H1 (cell line): ENCODE data around the gene TNFRSF1A. TPM values are rescaled to one million over a fixed set of nuclear protein-coding genes. Genes with fewer than 3 reads are reported as not detected.

Source experiments
- CTCF ChIA-PET: fragments of 300-600 bp; sonication (Branson Sonifier 250); formaldehyde crosslinking; loops from one replicate; lab custom pipeline; 2021; ENCODE audit not compliant: partially characterized antibody; lab: Charles Lee
- POLR2A ChIA-PET: fragments of 300-600 bp; sonication (Branson Sonifier 250); formaldehyde crosslinking; loops from one replicate; lab custom pipeline; 2021; ENCODE audit warnings: inconsistent platforms; ENCODE audit not compliant: partially characterized antibody; lab: Charles Lee
- DNase-seq, 2 experiments: peaks; one replicate each; pipeline versions ENCODE4 v3.0.0 to v3.0.0-alpha.2; 2010 to 2022; ENCODE audit warnings: low spot score in 2 of 2, low read depth in 1 of 2, mixed read lengths in 1 of 2
- FAIRE-seq: peaks from 2 replicates; lab custom pipeline; 2011; peaks lifted over from hg19 to GRCh38; lab: Jason Lieb, UNC
- H2AFZ ChIP-seq: 2 replicates; pipeline ENCODE4 v1.8.1; 2012; ENCODE audit warnings: low read length, inconsistent platforms
- H2AK5ac ChIP-seq: 2 replicates; pipeline ENCODE4 v1.6.1; 2013; ENCODE audit warnings: low read depth, low read length
- H2BK120ac ChIP-seq: replicated peaks from 2 replicates; pipeline ENCODE3; 2013; ENCODE audit warnings: low read depth, low read length, inconsistent platforms
- H2BK12ac ChIP-seq: 2 replicates; pipeline ENCODE4 v1.6.1; 2013; ENCODE audit warnings: low read depth, low read length
- H2BK15ac ChIP-seq: 2 replicates; pipeline ENCODE4 v1.6.1; 2013; ENCODE audit warnings: low read length
- H2BK20ac ChIP-seq: 2 replicates; pipeline ENCODE4 v1.6.1; 2013; ENCODE audit warnings: low read length
- H2BK5ac ChIP-seq: 2 replicates; pipeline ENCODE4 v1.6.1; 2013; ENCODE audit warnings: low read depth, low read length
- H3K14ac ChIP-seq: 2 replicates; pipeline ENCODE4 v1.6.1; 2013; ENCODE audit warnings: inconsistent platforms; ENCODE audit not compliant: insufficient read length
- H3K18ac ChIP-seq: 2 replicates; pipeline ENCODE4 v1.6.1; 2013; ENCODE audit warnings: low read length; ENCODE audit errors: extremely low read depth
- H3K23ac ChIP-seq: 2 replicates; pipeline ENCODE4 v1.6.1; 2013; ENCODE audit warnings: inconsistent platforms; ENCODE audit not compliant: insufficient read length
- H3K23me2 ChIP-seq: 2 replicates; pipeline ENCODE4 v1.6.1; 2013; ENCODE audit warnings: low read depth, low read length
- H3K27ac ChIP-seq: 2 replicates; pipeline ENCODE4 v1.6.1; 2011; ENCODE audit warnings: low read depth, low read length, inconsistent platforms
- H3K27me3 ChIP-seq, 4 experiments: replicated peaks in 1 of 4; 1 replicate in 1 of 4; 2 replicates in 3 of 4; pipeline versions ENCODE4 v1.6.1 to v1.8.1; 2011 to 2013; ENCODE audit warnings: low read length in 3 of 4, mild to moderate bottlenecking in 3 of 4, inconsistent platforms in 2 of 4, mixed read lengths in 2 of 4, moderate library complexity in 1 of 4; ENCODE audit not compliant: control insufficient read depth in 3 of 4, insufficient read depth in 3 of 4; ENCODE audit errors: extremely low read depth in 1 of 4
- H3K36me3 ChIP-seq, 4 experiments: 2 replicates each; pipeline versions ENCODE4 v1.6.1 to v1.8.1; 2011 to 2013; ENCODE audit warnings: mild to moderate bottlenecking in 4 of 4, low read length in 3 of 4, moderate library complexity in 2 of 4, control low read depth in 1 of 4, inconsistent platforms in 1 of 4; ENCODE audit not compliant: insufficient read depth in 4 of 4, control insufficient read depth in 2 of 4
- H3K4ac ChIP-seq: replicated peaks from 2 replicates; pipeline ENCODE3; 2013; ENCODE audit warnings: low read length, low read depth, mixed read lengths, inconsistent platforms; ENCODE audit not compliant: insufficient read length
- H3K4me1 ChIP-seq, 4 experiments: replicated peaks in 1 of 4; 1 replicate in 1 of 4; 2 replicates in 3 of 4; pipeline versions ENCODE4 v1.6.1 to v1.8.1; 2011 to 2013; ENCODE audit warnings: low read length in 3 of 4, inconsistent platforms in 2 of 4, mixed read lengths in 1 of 4; ENCODE audit not compliant: insufficient read depth in 4 of 4, control insufficient read depth in 3 of 4
- H3K4me2 ChIP-seq, 2 experiments: 2 replicates each; pipeline versions ENCODE4 v1.6.1 to v1.8.1; 2011 to 2013; ENCODE audit warnings: low read depth in 2 of 2, low read length in 2 of 2, control low read depth in 1 of 2, inconsistent platforms in 1 of 2, mild to moderate bottlenecking in 1 of 2; ENCODE audit not compliant: insufficient read depth in 1 of 2
- H3K4me3 ChIP-seq, 4 experiments: fragments of 200-600, 300-600 bp in 1 of 4; sonication (generic), shearing (Covaris generic), sonication (Bioruptor Twin) in 1 of 4; 2 replicates each; pipeline versions ENCODE4 v1.5.1 to v1.8.1; 2011 to 2016; ENCODE audit warnings: low read length in 4 of 4, low read depth in 3 of 4, control low read depth in 2 of 4, inconsistent platforms in 2 of 4, mild to moderate bottlenecking in 2 of 4, mixed read lengths in 1 of 4, moderate library complexity in 1 of 4; ENCODE audit not compliant: insufficient read depth in 2 of 4; ENCODE audit errors: extremely low read depth in 1 of 4
- H3K56ac ChIP-seq: replicated peaks from 2 replicates; pipeline ENCODE3; 2013; ENCODE audit warnings: low read depth, mild to moderate bottlenecking, mixed read lengths, low read length, inconsistent platforms; ENCODE audit not compliant: insufficient read length
- H3K79me1 ChIP-seq: 2 replicates; pipeline ENCODE4 v1.6.1; 2013; ENCODE audit warnings: low read depth, low read length, control low read depth
- H3K79me2 ChIP-seq, 2 experiments: 2 replicates each; pipeline versions ENCODE4 v1.6.1 to v1.8.1; 2012 to 2013; ENCODE audit warnings: low read length in 2 of 2, mild to moderate bottlenecking in 2 of 2, inconsistent platforms in 1 of 2; ENCODE audit not compliant: insufficient read depth in 2 of 2, control insufficient read depth in 1 of 2
- H3K9ac ChIP-seq, 4 experiments: replicated peaks in 1 of 4; 1 replicate in 1 of 4; 2 replicates in 3 of 4; pipeline versions ENCODE4 v1.6.1 to v1.8.1; 2011 to 2013; ENCODE audit warnings: low read depth in 3 of 4, low read length in 3 of 4, control low read depth in 2 of 4, mild to moderate bottlenecking in 2 of 4, moderate library complexity in 2 of 4, inconsistent platforms in 1 of 4; ENCODE audit errors: extremely low read depth in 1 of 4
- H3K9me3 ChIP-seq, 2 experiments: 2 replicates each; pipeline versions ENCODE4 v1.6.1 to v1.8.1; 2012 to 2013; ENCODE audit warnings: mild to moderate bottlenecking in 2 of 2, moderate library complexity in 2 of 2, control low read depth in 1 of 2, inconsistent platforms in 1 of 2, low read depth in 1 of 2, low read length in 1 of 2, mixed read lengths in 1 of 2; ENCODE audit not compliant: insufficient read depth in 2 of 2
- H4K20me1 ChIP-seq, 2 experiments: replicated peaks in 1 of 2; 2 replicates each; pipeline versions ENCODE3 to v1.8.1; 2011 to 2013; ENCODE audit warnings: inconsistent platforms in 2 of 2, low read length in 2 of 2, mild to moderate bottlenecking in 1 of 2; ENCODE audit not compliant: insufficient read depth in 2 of 2, control insufficient read depth in 1 of 2
- H4K5ac ChIP-seq: 2 replicates; pipeline ENCODE4 v1.6.1; 2013; ENCODE audit warnings: low read length, low read depth, mixed read lengths, inconsistent platforms; ENCODE audit not compliant: insufficient read length
- H4K8ac ChIP-seq: 2 replicates; pipeline ENCODE4 v1.8.0; 2013; ENCODE audit warnings: mild to moderate bottlenecking, moderate library complexity, low read length, inconsistent platforms; ENCODE audit not compliant: insufficient read depth; ENCODE audit errors: extremely low read depth
- H4K91ac ChIP-seq: replicated peaks from 2 replicates; pipeline ENCODE3; 2013; ENCODE audit warnings: low read length, mixed read lengths, inconsistent platforms; ENCODE audit not compliant: insufficient read length
- CHD2 ChIP-seq: IDR thresholded peaks from 2 replicates; pipeline ENCODE4 v1.6.1; 2012; ENCODE audit warnings: low read length, improper control_type of control experiment
- CTBP2 ChIP-seq: IDR thresholded peaks from 2 replicates; pipeline ENCODE4 v1.7.0; 2011; ENCODE audit warnings: borderline replicate concordance, mild to moderate bottlenecking, moderate library complexity, mixed read lengths, low read length; ENCODE audit not compliant: insufficient read depth, insufficient read length
- EGR1 ChIP-seq: IDR thresholded peaks from 2 replicates; pipeline ENCODE4 v1.6.1; 2011; ENCODE audit warnings: low read depth, low read length, borderline replicate concordance
- EZH2 ChIP-seq: fragments of 200-600 bp; sonication (generic); IDR thresholded peaks from 2 replicates; pipeline ENCODE4 v1.7.1; 2012; ENCODE audit warnings: low read depth, mild to moderate bottlenecking, moderate library complexity, low read length, inconsistent platforms; ENCODE audit not compliant: severe bottlenecking
- JUND ChIP-seq: IDR thresholded peaks from 2 replicates; pipeline ENCODE4 v1.6.1; 2011; ENCODE audit warnings: mild to moderate bottlenecking, improper control_type of control experiment, low read length
- KDM1A ChIP-seq: fragments of 200-600, 300-600 bp; sonication (generic); IDR thresholded peaks from 2 replicates; pipeline ENCODE4 v1.7.1; 2016; ENCODE audit warnings: mild to moderate bottlenecking, low read length, borderline replicate concordance
- KDM5A ChIP-seq: fragments of 200-600 bp; IDR thresholded peaks from 2 replicates; pipeline ENCODE4 v1.7.1; 2012; ENCODE audit warnings: mild to moderate bottlenecking, low read length, inconsistent platforms, mixed read lengths
- RNF2 ChIP-seq: fragments of 200-900, 300-1000 bp; sonication (generic); IDR thresholded peaks from 2 replicates; pipeline ENCODE4 v1.7.1; 2016; ENCODE audit warnings: borderline replicate concordance, low read depth, mild to moderate bottlenecking, antibody characterized with exemption, low read length; ENCODE audit not compliant: poor library complexity, severe bottlenecking; ENCODE audit errors: missing control alignments
- WGBS, 2 experiments: shearing (Covaris generic) in 1 of 2; methylation state at CpG; one replicate each; pipeline versions ENCODE4 v1.1.6 to v1.1.7; 2013 to 2015; ENCODE audit warnings: low lambda C conversion rate in 2 of 2, mixed read lengths in 2 of 2, inconsistent platforms in 1 of 2, low coverage in 1 of 2, missing lambda C conversion rate in 1 of 2; ENCODE audit not compliant: insufficient replicate concordance in 2 of 2, insufficient coverage in 1 of 2, insufficient read length in 1 of 2; ENCODE audit errors: extremely low coverage in 1 of 2, missing lambda C conversion rate in 1 of 2; 5-methylcytosine and 5-hydroxymethylcytosine counted together
- polyA plus RNA-seq, 7 experiments: library from polyadenylated mRNA; depleted of rRNA in 3 of 7; stranded (reverse) in 5 of 7; unstranded in 2 of 7; fragments of >200 nt in 5 of 7; fragments of 200-250 nt in 2 of 7; gene quantifications; 1 replicate in 5 of 7; 2 replicates in 1 of 7; 4 replicates in 1 of 7; pipeline versions ENCODE4 v1.2.1 to v1.2.3, GENCODE V29; 2011 to 2013; ENCODE audit warnings: missing spikeins in 2 of 7, mixed read lengths in 2 of 7
- total RNA-seq: library from RNA; stranded (reverse); fragmentation: NEBNext Ultra II Directional; extraction: Animal tissue kit (Norgen Biotek cat#: 25700); gene quantifications from 2 replicates; pipeline ENCODE4 v1.2.1, GENCODE V29; 2021
- TF ChIP-seq, protein P1 (sequence below): IDR thresholded peaks from 2 replicates; pipeline ENCODE4 v1.6.1; 2011; ENCODE audit warnings: low read length, improper control_type of control experiment
- TF ChIP-seq, protein P2 (sequence below): IDR thresholded peaks from 2 replicates; pipeline ENCODE4 v1.6.1; 2012; ENCODE audit warnings: low read length, inconsistent platforms

TNFRSF1A gene
- total and polyA plus RNA-seq, 2 of the 8 experiments (the other 6 are each of a cell fraction or from before 2014, with no cell fraction given), result 28.7 to 42.1 TPM

DNA sequence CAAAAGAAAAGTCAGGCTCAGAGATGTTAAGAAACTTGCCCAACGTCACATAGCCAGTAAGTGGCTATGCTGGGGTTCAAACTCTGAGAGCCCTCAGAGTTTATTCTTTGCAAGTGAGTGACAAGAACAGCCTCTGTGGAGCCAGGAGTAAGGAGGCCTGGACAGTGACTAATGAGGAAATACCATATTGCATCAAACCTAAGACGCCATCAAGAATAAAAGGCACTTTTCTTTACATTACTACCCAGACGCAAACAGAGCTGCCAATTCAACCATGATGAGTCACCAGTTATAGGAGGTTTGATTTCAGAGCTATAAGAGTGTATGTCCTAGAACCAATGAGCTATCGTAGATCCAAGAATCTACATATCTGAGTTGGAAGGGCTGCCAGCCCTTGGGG is 9.4 kb downstream of the TNFRSF1A start:
- Histone ChIP-seq H3K79me1 (peaks cover 3% of the 10 kb centered on the region; the same call in 1 of the 2 replicates), H2BK120ac (no peak overlapping the region), H3K9ac (no peak overlapping the region), H3K27ac (no peak overlapping the region), H3K56ac (no peak overlapping the region), H4K5ac (no peak overlapping the region), H2BK12ac (no peak overlapping the region), H2AK5ac (no peak overlapping the region), H3K9me3 (no peaks in the 10 kb centered on the region), H2BK20ac (no peak overlapping the region), H2BK15ac (no peak overlapping the region), H3K4me3 (no peak overlapping the region), H3K27me3 (no peaks in the 10 kb centered on the region), H4K91ac (no peak overlapping the region), H3K79me2 (peaks cover 0 to 28% of the 10 kb centered on the region in 2 experiments; a peak in 2 of 4 replicates), H3K4me1 (peaks cover 8 to 38% (median 28%) of the 10 kb centered on the region in 4 experiments), H4K20me1 (no peaks in the 10 kb centered on the region), H3K23me2 (peaks cover 2% of the 10 kb centered on the region; the same call in 1 of the 2 replicates), H2BK5ac (no peak overlapping the region), H3K36me3 (peaks cover 17 to 47% (median 29%) of the 10 kb centered on the region in 4 experiments; a peak in 5 of 8 replicates), H3K23ac (no peak overlapping the region), H2AFZ (no peak overlapping the region), H3K18ac (no peak overlapping the region), H3K4me2 (no peak overlapping the region), H3K4ac (no peak overlapping the region), H3K14ac (no peak overlapping the region), H4K8ac (no peak overlapping the region)
- WGBS, 2 experiments, result 92% methylated on average over 4 of the region's 4 CpGs; no CpG with 5 or more reads in 1 of the 2 experiments
- CTCF ChIA-PET, result interaction anchor here (1.0 to 1.6 kb wide), 4 partner anchors 9 to 137 kb away, joined by 3 to 4 read pairs (median 4); no protein-coding TSS in a partner anchor
- FAIRE-seq, result no peak
- DNase-seq, result no peak
- POLR2A ChIA-PET, result interaction anchor here (0.7 to 17.5 kb wide), 5 partner anchors 9 to 170 kb away, joined by 3 to 286 read pairs (median 6); partner anchors contain the start of genes SCNN1A and TNFRSF1A
- TF ChIP-seq KDM5A (no peak), CTBP2 (no peak), EGR1 (no peak), EZH2 (no peak), CHD2 (no peak), JUND (no peak), KDM1A (no peak), RNF2 (no peak)
- TF ChIP-seq, protein P1, sequence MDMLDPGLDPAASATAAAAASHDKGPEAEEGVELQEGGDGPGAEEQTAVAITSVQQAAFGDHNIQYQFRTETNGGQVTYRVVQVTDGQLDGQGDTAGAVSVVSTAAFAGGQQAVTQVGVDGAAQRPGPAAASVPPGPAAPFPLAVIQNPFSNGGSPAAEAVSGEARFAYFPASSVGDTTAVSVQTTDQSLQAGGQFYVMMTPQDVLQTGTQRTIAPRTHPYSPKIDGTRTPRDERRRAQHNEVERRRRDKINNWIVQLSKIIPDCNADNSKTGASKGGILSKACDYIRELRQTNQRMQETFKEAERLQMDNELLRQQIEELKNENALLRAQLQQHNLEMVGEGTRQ, result no peak
- TF ChIP-seq, protein P2, sequence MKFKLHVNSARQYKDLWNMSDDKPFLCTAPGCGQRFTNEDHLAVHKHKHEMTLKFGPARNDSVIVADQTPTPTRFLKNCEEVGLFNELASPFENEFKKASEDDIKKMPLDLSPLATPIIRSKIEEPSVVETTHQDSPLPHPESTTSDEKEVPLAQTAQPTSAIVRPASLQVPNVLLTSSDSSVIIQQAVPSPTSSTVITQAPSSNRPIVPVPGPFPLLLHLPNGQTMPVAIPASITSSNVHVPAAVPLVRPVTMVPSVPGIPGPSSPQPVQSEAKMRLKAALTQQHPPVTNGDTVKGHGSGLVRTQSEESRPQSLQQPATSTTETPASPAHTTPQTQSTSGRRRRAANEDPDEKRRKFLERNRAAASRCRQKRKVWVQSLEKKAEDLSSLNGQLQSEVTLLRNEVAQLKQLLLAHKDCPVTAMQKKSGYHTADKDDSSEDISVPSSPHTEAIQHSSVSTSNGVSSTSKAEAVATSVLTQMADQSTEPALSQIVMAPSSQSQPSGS, result no peak
